Lung microvascular endothelial cell (primary cell): ENCODE measurements around the gene NFKBIZ. TPM values are rescaled to one million over a fixed set of nuclear protein-coding genes. Genes with fewer than 3 reads are reported as not detected.
"Not testable (repeated sequence)": the region's sequence is repeated elsewhere in the genome, so short reads cannot be mapped to it uniquely, and the experiment has no call there.

Source experiments
- DNase-seq, 2 donors: peaks; one replicate each; pipeline versions ENCODE4 v3.0.0 to v3.0.0-alpha.2; 2010; ENCODE audit warnings: low read depth in 2 of 2
- total RNA-seq: library from RNA; depleted of rRNA; stranded (reverse); fragments of >200 nt; gene quantifications from 2 replicates; pipeline ENCODE4 v1.2.1, GENCODE V29; 2014

Gene NFKBIZ
- total RNA-seq, 1 donor from 2014 or later: 8.9 TPM

DNA sequence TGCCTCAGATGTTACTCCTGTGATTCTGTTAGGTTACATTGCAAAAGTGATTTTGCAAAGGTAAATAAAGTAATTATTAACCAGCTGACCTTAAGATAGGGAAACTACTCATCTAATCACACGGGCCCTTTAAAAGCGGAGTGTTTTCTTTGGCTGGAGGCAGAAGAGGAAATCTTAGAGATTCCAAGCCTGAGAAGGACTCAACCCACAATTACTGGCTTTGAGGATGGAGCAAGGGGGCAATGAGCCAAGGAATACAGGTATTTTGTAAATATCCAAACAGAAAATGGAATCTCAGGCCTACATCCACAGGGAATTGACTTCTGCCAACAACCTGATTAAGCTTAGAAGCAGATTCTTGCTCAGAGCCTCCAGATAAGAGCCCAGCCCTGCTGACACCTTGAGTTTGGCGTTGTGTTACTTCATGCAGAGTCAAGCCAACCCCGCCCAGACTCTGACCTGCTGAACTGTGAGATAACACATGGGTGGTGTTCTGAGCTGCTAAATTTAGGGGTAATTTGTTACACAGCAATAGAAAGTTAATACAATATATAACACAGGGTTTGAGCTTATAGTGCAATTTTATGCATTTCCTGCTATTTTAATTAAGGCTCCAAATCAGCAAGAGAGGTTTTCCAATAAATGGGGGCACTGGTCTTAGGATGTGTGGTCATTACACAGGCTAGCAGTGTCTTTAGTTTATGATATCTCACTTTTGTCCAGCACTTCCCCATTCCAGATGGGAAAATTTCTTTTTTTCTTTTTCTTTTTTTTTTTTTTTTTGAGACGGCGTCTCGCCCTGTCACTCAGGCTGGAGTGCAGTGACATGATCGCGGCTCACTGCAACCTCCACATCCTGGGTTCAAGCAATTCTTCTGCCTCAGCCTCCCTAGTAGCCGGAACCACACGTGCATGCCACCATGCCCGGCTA is 19.5 kb downstream of the NFKBIZ start:
- peak in 1 of 2 donors; percentile 55 for DNase-seq

DNA sequence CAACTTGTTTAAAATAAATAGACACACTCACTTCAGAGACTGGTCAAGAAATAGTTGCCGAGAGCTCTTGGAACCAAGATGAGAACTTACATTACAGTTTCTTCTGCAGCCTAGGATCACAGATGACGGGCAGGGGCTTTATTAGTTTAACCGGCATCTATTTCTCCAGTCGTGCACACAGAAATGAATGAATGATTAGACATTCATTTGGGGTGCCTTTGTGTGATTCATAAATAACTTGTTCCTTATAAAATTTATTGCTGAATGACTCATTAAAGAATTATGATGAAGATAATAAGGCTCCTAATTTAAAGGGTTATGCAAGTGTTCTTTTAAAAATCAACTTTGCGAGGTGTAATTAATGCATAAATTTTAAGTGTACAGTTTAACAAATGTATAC is 20.8 kb downstream of the NFKBIZ start:
- no peak for DNase-seq

DNA sequence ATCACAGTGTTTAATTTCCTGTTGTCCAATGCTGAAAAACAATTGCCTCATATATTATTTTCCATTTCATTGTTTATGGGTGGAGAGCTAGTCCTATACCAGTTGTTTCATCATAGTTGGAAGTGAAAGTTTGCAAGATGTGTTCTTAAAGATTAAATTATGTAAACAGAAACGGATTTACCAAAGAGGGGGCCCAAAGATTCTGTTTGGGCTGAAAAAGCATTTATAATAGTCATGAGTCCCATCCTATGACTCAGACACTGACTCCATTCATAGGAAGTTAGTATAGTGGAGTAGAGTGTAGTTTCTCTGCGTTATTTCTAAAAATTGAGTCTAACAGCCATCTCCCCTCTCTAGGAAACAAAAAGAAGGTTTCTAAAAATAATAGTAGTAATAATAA is 24.3 kb downstream of the NFKBIZ start:
- peak; percentile 42 to 83 for DNase-seq

DNA sequence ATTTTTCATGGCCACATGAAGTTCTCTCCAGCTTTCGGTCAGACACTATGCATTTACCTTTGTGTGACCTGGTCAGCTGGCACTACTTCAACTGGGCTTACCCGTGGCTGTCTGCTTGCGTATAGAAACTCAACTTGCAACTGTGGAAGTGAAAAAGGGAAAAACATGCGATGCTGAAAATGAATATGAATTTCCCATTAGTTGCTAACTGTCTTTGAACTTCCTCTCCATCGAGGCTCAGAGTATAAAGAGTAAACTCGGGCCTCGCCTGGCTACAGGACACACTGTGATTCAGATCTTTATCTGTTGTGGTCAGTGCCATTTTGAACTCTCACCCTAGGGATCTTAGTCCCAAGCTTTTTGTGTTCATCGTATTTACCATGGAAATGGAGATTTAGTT is 26.8 kb downstream of the NFKBIZ start:
- no peak for DNase-seq

DNA sequence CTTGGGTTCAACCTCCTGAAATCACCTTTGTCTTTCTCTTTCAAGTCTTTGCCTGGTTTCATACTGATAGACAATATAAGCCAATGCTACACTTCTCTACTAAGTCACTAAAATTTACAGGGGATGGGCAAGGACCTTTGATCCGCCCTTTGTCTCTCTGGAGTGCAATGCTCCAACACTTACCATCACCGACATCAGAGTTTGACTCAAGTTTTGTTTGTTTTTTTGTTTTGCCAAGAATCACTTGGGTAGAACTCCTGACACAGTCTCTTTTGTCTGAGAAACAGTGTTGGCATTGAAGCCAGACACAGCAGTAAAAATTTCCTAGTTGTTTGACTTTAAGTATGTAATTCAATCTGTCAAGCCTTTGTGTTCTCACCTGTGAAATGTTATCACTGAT is 29.3 kb downstream of the NFKBIZ start:
- no peak for DNase-seq

DNA sequence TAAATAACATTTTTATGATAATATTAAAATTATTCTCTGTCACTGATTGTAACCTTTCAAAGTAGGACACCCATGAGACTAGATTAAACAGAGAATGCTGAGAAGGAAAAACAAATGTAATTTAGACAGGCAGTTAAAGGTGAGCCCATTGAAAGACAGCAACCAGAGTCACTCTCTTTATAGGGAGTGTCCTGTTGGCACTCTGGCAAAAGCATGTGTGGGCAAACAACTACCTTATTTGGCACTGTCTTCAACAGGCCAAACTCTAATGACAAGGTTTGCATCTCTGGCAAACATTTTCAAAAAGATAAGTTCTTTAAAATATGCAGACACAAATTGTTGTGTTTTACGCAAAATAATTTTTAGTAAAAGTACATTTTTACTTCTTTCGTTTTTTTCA is 29.8 kb downstream of the NFKBIZ start:
- no peak for DNase-seq

DNA sequence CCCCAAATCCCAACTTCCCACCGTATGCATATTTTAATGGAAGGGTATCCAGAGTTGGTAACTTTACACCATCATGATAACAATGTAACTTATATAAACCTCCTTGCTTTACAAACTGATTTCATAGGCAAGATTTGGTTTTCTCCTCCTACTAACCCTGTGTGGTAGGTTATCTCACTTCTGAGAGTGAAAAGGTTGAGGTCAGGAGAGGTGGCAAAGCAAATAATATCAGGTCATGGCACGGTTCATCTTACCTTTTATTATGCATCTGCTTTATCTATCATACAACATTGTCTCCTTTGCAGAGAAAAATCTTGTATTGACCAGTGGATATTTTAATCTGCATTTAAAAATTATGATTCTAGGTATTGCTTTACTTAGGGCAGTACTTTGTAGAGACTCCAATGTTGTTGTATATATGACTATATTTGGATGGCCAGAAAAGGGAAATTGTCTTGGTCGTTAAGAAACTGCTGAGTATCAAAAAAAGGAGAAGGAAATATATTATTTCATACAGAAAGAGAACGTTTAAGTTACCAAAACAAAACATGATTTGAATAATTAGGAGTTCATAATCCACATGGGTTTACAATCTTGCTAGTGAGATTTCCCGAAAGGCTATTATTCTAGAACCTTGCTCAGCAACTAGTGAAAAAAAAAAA is 30.4 kb downstream of the NFKBIZ start:
- no peak for DNase-seq

DNA sequence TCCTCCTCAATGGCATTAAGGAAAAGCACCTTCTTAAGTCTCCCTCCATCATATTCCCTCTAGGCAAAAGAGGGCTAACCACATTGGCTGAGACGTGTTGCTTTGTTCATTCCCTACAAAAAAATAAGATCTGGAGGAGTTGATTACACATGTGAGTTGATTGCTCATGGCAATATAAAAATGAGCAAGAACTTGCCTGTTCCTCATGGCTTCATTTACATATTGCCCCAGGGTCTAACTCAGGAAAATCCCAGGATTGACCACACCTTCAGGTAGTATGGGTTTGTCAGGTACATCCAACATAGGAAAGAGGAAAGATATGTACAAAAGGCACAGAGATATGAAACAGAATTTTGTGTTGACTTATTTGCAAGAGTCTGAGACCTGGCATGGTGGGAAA is 35.5 kb downstream of the NFKBIZ start:
- no peak for DNase-seq

DNA sequence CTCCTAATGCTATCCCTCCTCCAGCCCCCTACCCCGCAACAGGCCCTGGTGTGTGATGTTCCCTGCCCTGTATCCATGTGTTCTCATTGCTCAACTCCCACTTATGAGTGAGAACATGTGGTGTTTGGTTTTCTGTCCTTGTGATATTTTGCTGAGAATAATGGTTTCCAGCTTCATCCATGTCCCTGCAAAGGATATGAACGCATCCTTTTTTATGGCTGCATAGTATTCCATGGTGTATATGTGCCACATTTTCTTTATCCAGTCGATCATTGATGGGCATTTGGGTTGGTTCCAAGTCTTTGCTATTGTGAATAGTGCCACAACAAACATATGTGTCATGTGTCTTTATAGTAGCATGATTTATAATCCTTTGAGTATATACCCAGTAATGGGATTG is 36.3 kb downstream of the NFKBIZ start:
- not testable (repeated sequence) for DNase-seq

DNA sequence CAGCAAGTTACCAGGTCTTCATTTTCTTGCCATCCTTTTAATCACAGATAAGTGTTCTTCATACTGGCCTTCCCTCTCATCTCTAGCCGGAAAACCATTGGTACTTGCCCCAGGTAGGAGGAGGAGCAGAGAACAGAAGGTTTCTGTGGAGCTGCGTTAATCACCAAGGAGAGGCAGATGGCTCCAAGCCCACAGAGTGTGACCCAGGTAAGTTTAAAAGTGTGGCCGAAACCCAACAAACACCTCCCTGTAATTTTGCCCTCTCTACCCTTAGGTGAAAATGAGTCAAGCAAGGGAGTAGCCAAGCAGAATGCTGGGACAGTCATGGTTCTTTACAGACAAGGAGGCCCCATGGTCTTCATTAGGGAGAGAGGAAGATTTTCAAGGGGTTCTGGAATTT is 37.3 kb downstream of the NFKBIZ start:
- no peak for DNase-seq

DNA sequence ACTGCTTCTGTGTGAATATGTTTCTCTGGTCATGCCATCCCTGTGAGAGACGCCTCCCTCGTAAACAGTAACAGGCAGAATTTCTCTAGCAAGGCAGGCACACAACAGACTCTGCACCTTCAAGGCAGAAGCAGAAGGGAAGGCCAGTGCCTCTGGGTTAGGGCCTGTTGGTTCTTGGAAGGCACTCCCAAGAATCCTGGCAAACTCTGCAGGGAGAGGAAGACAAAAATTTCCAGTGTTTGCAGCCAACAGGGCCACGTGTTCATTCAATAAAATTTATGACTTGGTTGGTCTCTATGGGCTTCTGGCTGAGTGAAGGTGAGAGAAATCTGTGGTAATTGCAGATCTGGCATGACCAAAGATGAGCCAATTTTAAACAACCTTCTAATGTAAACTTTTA is 39.3 kb downstream of the NFKBIZ start:
- no peak for DNase-seq

DNA sequence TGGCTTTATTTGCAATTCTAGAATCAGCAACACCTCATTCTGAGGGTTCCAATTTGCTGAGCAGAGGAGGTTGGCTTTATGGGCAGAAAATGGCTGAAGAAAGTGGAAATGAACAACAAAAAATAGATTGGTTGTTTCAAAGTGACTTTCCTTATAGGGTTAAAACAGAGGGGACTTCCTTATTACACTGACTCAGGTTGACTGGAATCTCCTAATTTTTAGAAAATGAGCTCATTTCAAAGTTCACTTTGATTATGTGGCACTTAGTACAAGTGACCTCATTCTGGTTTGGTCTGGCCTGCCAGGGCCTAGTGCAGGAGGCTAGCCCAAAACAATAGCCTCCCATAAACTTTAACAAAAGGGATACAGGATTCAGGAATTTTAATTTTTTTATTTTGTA is 41.4 kb downstream of the NFKBIZ start:
- peak in 1 of 2 donors; percentile 62 for DNase-seq

DNA sequence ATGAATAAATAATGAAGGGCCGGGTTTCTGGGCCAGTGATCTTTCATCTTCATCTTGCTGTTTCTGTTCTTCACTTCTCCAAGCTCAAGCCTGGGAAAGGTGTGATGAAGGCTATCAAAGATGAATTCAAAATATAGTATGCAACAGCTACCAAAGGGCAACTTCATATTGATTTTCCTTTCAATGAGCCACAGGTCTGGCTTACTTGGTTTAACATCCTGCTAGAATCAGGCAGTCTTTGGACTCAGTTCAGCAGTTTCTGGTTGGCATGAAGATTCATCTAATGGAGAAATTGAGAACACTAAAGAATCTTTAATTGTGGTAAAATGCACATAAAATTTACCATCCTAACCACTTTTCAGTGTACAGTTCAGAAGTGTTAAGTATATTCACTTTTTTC is 43.3 kb downstream of the NFKBIZ start:
- DNase-seq: no peak

DNA sequence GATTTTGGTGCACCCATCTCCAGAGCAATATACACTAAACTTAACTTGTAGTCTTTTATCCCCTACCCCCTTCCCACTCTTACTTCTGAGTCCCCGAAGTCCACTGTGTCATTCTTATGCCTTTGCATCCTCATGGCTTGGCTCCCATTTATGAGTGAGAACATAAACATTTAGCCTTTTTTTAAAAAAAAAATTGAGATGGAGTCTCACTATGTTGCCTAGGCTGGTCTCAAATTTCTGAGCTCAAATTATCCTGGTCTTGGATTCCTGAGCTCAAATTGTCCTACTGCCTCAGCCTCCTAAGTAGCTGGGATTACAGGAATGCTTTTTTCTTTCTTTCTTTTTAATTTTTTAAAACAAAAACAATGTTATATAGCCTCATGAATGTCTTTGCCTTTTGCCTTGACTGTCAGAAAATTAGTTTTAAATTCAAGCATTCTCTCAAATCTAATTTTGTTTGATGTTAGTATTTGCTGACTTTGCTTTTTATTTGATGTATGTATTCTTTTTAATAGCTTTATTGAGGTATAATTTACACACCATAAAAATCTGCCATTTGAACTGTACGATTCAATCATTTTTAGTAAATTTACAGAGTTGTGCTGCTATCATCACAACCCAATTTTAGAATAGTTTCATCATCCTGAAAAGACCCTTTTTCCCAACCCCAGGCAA is 46.9 kb downstream of the NFKBIZ start:
- DNase-seq: no peak

DNA sequence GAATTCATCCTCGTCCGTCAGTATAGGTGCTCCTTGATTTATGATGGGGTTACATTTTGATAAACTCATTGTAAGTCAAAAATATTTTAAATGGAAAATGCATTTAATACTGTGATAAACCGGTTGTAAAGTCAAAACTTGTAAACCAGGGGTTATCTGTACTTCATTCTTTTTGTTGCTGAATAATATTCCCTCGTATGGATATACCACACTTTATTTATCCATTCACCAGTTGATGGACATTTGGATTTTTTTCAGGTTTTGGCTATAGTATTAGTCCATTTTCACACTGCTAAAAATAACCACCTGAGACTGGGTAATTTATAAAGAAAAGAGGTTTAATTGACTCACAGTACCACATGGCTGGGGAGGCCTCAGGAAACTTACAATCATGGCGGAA is 47.7 kb downstream of the NFKBIZ start:
- DNase-seq: no peak

DNA sequence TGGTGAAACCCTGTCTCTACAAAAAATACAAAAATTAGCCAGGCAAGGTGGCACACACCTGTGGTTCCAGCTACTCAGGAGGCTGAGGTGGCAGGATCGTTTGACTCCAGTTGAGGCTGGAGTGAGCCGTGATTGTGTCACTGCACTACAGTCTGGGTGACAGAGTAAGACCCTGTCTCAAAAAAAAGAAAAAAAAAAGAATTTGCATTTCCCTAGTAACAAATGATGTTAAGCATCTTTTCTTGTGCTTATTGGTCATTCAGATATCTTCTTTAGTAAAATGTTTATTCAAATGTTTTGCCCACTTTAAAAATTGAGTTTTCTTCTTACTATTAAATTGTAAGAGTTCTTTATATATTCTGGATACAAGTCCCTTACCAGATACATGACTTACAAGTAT is 48.7 kb downstream of the NFKBIZ start:
- DNase-seq: no peak

DNA sequence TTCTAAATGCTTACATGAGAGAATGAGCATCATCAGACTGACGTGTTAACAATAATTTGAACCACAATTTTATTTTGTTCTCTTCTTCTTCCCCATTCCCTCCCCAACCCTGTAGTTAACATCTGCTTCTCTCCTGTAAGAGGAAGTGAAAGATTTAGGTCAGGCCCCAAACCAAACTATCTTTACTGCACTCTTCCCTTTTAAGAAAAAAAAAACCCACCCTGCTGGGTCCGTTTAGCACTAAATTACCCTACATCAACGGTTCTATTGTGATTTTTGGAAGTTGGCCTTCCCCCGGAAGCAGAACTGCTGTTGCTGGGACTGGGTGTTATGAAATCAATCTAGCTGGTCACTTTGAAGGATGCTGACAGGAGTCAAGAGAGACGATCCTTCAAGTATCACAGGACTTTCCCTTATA is 49.4 kb downstream of the NFKBIZ start:
- no peak for DNase-seq

DNA sequence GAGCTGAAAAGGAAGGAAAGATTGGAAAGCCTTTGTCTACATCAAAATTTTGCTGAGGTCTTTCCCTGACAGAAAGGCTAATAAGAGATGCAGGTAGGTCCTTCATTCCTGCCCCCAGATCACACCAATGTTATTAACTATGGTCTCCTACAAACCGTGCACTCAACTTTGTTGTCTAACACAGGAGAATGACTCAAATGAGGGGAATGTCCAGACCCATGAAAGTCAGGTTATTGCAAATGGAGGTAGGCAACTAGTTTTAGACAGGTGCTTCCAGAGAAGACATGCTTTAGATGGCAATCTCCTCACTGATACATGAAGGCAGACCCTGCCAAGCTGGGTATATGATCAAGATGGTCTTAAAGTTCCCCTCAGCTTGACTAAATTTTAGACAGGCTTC is 51.0 kb downstream of the NFKBIZ start:
- no peak for DNase-seq

DNA sequence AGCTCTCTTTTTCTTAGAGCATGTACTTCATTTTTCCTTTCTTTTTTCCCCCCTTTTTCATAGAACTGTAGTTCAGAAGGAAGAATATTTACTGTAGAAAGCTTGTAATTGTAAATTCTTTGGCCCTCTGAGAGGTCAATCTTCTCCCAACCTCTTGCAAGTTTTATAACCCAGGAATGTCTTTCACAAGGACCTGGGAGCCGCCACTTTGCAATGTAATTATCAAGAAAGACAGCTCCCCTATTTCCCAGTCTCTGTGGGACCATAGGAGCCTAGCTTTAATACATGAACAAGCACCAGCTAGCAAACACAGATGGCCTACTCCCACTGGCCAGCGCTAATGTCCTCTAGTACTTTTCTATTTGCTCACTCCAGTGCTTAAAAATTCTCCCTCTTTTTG is 51.4 kb downstream of the NFKBIZ start:
- DNase-seq: no peak

DNA sequence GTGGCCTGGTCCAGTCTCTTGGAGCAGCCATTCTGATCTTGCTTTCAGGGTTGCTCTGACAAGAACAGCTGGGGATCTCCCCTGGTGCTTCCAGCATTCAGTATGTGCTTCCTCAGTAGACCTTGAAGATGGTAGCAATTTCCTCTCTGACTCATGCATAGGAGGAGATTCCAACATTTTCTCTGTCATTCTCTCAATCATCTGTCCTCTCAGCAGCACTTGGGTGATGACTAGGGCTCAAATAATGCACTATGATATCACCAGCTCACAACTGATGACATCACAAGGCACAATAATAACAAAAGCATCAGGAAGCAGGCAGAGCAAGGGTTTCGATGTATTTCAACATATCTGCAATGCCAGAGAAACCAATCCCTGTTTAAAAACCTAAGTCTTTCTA is 52.7 kb downstream of the NFKBIZ start:
- peak; percentile 7 to 92 for DNase-seq

DNA sequence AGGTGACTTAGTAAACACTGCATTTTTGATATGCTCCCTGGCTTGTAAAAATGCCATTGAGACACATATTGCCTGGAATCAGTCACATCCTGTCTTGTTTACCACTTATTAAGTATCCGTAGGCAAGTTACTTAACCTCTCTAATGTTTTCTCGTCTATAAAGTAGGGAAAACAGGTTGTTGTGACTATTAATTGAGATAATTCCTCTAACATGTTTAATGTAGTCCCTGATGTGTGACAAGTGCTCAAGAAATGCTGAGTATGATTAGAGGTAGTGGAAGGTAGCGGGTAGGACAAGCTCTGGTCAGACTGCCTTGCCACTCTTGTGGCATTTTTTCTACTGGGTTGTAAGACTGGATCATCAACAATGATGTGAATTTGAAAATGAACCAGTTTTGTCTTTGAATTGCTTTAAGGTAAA is 54.1 kb downstream of the NFKBIZ start:
- DNase-seq: peak in 1 of 2 donors; percentile 23

DNA sequence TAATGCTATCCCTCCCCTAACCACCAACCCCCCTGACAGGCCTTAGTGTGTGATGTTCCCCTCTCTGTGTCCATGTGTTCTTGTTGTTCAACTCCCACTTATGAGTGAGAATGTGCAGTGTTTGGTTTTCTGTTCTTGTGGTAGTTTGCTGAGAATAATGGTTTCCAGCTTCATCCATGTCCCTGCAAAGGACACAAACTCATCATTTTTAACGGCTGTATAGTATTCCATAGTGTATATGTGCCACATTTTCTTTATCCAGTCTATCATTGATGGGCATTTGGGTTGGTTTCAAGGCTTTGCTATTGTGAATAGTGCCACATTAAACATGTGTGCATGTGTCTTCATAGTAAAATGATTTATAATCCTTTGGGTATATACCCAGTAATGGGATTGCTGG is 56.3 kb downstream of the NFKBIZ start:
- DNase-seq: not testable (repeated sequence)
